HL-60/S4 (cell line): Measurements from ENCODE around the gene RAD51D.

Source experiments
- in situ Hi-C: fragments of 300-500 bp; cut with MboI; formaldehyde crosslinking; loops from 2 replicates; pipeline ENCODE4 v1.14.3; 2022; ENCODE audit warnings: low sequenced_read_pairs

RAD51D gene

GRCh38 chr17:35119370-35120165, at the start of gene RAD51D:
Gene RAD51D, minus strand, starts transcription at chr17:35119860. Its CDS starts 247 bp downstream, at chr17:35119613.
- in situ Hi-C loops, result loop anchor here (10.0 kb wide), 4 partner anchors 125 to 705 kb away; no protein-coding TSS in a partner anchor

- in situ Hi-C loops, result loop anchor here (25.0 kb wide), 1 partner anchor 570 kb away; the partner anchor contains the start of gene RASL10B
Measured at GRCh38 chr17:35167666-35168065, 48.0 kb upstream of the RAD51D start.

GRCh38 chr17:35167046-35167445, 47.4 kb upstream of the RAD51D start:
- in situ Hi-C loops, result loop anchor here (25.0 kb wide), 1 partner anchor 570 kb away; the partner anchor contains the start of gene RASL10B

- in situ Hi-C loops, result loop anchor here (25.0 kb wide), 1 partner anchor 571 kb away; the partner anchor contains the start of gene RASL10B
Measured at GRCh38 chr17:35166526-35166925, 46.9 kb upstream of the RAD51D start.

GRCh38 chr17:35164716-35165115, 45.1 kb upstream of the RAD51D start:
- in situ Hi-C loops, result loop anchor here (25.0 kb wide), 1 partner anchor 573 kb away; the partner anchor contains the start of gene RASL10B

- in situ Hi-C loops, result loop anchor here (25.0 kb wide), 1 partner anchor 573 kb away; the partner anchor contains the start of gene RASL10B
Measured at GRCh38 chr17:35163886-35164285, 44.2 kb upstream of the RAD51D start.

- in situ Hi-C loops, result loop anchor here (25.0 kb wide), 1 partner anchor 575 kb away; the partner anchor contains the start of gene RASL10B
Measured at GRCh38 chr17:35162755-35163154, 43.1 kb upstream of the RAD51D start.

- in situ Hi-C loops, result loop anchor here (25.0 kb wide), 1 partner anchor 576 kb away; the partner anchor contains the start of gene RASL10B
Measured at GRCh38 chr17:35161281-35161761, 41.7 kb upstream of the RAD51D start.

GRCh38 chr17:35160354-35161201, 40.9 kb upstream of the RAD51D start:
- in situ Hi-C loops, result loop anchor here (25.0 kb wide), 1 partner anchor 577 kb away; the partner anchor contains the start of gene RASL10B

GRCh38 chr17:35159940-35160339, 40.3 kb upstream of the RAD51D start:
- in situ Hi-C loops, result loop anchor here (10.0 to 25.0 kb wide), 2 partner anchors 375 to 577 kb away; partner anchors contain the start of genes RASL10B and SLFN12L

GRCh38 chr17:35155246-35155645, 35.6 kb upstream of the RAD51D start:
- in situ Hi-C loops, result loop anchor here (10.0 to 25.0 kb wide), 2 partner anchors 380 to 582 kb away; partner anchors contain the start of genes RASL10B and SLFN12L

- in situ Hi-C loops, result loop anchor here (10.0 to 25.0 kb wide), 2 partner anchors 380 to 583 kb away; partner anchors contain the start of genes RASL10B and SLFN12L
Measured at GRCh38 chr17:35154196-35155165, 34.8 kb upstream of the RAD51D start.

- in situ Hi-C loops, result loop anchor here (10.0 to 25.0 kb wide), 2 partner anchors 382 to 585 kb away; partner anchors contain the start of genes RASL10B and SLFN12L
Measured at GRCh38 chr17:35152421-35153140, 32.9 kb upstream of the RAD51D start.

- in situ Hi-C loops, result loop anchor here (10.0 to 25.0 kb wide), 2 partner anchors 384 to 586 kb away; partner anchors contain the start of genes RASL10B and SLFN12L
Measured at GRCh38 chr17:35151080-35151479, 31.4 kb upstream of the RAD51D start.

GRCh38 chr17:35149941-35150340, 30.3 kb upstream of the RAD51D start:
- in situ Hi-C loops, result loop anchor here (10.0 to 25.0 kb wide), 2 partner anchors 385 to 587 kb away; partner anchors contain the start of genes RASL10B and SLFN12L

- in situ Hi-C loops, result no loop called here
Measured at GRCh38 chr17:35148144-35148543, 28.5 kb upstream of the RAD51D start.

- in situ Hi-C loops, result no loop called here
Measured at GRCh38 chr17:35147375-35147905, 27.8 kb upstream of the RAD51D start, which contains the start of gene UNC45B. Gene UNC45B, plus strand, starts transcription at chr17:35147817. Its CDS starts 447 bp downstream, at chr17:35148264.
